NCI-H2196 (cell line): ENCODE results near the gene SPEN.
"Not testable (repeated sequence)": the region's sequence is repeated elsewhere in the genome, so short reads cannot be mapped to it uniquely, and the experiment has no call there.

Source experiments
- DNase-seq: peaks from one replicate; lab custom pipeline; 2025; ENCODE audit not compliant: unreplicated experiment; lab: John Stamatoyannopoulos, UW

The SPEN gene

GRCh38 chr1:15847100-15847892 lies at the start of gene SPEN:
Gene SPEN (plus strand): TSS chr1:15847707. CDS start chr1:15848068, 361 bp downstream.
- DNase-seq: peak; percentile 100

DNA sequence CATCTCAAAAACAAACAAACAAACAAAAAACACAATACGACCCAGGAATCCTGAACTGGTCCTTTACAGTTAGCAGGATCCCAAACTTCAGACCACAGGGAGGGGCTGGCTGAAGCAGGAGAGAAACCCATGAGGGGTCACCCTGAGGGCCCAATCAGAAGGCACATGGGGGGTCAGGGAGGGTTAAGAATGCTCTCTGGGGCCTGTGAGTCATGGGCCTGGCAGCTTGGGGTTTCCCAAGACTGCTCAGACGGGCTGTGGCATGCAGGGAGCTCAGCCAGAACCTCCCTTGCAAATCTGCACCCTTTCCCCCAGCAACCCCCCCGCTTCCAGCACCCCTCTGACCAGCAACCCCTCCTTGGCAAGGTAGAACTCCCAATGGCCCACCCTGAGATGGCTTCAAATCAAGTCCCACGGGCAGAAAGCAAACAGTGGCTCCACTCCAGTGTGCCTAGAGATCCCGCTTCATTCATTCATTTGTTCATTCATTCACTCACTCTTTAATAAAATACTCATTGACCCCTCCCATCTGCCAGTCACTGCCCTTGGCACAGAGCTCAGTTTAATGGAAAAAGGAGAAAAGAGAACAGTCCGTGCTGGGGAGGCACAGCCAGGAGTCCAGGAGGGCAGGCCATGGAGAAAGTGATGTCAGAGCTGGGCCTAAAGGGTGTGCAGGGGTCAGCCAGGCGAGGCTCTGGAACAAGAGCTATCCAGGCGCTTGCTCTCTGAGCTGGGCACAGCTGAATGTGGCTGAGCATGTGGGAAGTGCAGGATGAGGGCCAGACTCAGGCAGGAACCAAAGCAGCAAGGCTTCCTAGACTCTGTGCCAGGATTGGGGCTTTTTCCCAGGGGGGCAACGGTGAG lies 48.3 kb upstream of the SPEN start:
- no peak for DNase-seq

- DNase-seq: peak; percentile 61
These were observed 47.3 kb upstream of the SPEN start for GRCh38 chr1:15799928-15800835.

DNA sequence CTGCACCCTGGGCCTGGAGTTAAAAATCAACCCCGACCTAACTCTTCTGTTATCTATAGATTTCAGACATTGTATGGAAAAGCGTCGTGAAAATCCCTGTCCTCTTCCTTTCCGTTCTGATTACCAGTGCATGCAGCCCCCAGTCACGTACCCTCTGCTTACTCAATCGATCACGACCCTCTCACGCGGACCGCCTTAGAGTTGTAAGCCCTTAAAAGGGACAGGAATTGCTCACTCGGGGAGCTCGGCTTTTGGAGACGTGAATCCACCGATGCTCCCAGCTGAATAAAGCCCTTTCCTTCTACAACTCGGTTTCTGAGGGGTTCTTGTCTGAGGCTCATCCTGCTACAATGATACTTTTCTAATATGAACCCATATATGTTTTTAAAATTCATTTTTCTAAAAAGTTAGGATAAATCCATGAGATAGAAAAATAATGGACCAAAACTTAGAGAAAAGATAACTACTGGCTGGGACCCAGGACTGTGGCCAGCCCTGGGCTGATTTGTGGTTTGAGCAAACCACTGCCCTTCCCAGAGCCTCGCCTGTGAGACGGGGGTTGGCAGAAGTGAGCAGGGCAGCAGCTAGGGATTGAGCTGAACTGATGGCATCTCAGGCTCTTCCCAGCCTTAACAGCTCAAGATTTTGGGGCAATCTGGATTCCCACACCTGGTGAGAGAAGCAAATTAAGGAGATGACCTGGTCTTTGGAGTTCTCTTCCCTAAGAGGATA lies 45.1 kb upstream of the SPEN start:
- no peak for DNase-seq

- peak; percentile 29 for DNase-seq
These were observed 44.1 kb upstream of the SPEN start for GRCh38 chr1:15803380-15803779.

DNA sequence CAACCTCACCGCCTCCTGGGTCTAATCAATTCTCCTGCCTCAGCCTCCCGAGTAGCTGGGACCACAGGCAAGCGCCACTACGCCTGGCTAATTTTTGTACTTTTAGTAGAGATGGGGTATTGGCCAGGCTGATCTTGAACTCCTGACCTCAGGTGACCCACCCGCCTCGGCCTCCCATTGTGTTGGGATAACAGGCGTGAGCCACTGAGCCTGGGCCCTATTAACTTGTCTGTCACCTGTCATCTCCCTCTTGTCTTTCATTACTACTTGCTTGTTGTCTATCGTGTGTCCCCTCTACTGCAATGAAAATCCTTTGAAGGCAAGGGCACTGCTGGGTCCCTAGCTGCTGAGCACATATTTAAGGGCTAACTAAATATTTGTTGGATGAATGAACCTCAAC lies 43.4 kb upstream of the SPEN start:
- no peak for DNase-seq

GRCh38 chr1:15807121-15807520 lies 40.4 kb upstream of the SPEN start:
- DNase-seq: no peak

- not testable (repeated sequence) for DNase-seq
These were observed 40.0 kb upstream of the SPEN start, which contains the start of gene UQCRHL for GRCh38 chr1:15807549-15807948. Gene UQCRHL (minus strand): TSS chr1:15807649. CDS start chr1:15807649, 0 bp downstream.

GRCh38 chr1:15808955-15809354 lies 38.6 kb upstream of the SPEN start:
- no peak for DNase-seq

DNA sequence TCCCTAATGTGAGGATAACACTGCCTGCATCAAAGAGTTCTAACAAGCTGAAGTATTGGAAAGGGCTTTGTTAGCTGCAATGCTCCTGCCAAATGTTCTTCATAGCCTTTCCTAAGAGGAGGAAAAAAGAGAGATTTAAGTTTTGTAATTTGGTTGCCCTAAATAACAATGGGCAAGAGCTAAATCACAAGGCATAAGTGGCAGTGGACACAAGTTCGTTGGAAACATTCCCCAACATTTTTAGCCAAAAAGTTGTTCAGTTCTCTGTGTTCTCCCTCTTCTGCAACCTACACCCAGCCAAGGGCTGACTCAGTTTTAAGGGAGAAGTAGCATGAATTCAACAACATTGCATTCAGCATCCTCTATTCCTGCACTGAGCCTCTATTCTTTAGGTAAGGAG lies 37.4 kb upstream of the SPEN start:
- DNase-seq: no peak

DNA sequence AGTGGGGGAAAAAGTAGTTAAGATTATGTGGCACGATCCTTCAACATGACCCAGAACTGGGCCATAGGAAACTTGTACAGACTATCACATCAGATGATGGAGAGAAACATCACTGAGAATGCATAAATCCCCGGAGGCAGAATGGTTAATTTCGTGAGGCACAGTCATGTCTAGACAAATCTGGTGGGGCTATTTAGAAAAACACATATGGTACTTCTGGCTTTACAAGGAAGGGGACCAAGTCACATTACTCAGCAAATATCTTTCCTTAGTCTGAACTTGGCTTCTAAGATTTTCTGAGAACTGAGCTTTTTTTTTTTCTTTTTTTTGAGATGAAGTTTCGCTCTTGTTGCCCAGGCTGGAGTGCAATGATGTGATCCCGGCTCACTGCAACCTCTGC lies 30.8 kb upstream of the SPEN start:
- no peak for DNase-seq

DNA sequence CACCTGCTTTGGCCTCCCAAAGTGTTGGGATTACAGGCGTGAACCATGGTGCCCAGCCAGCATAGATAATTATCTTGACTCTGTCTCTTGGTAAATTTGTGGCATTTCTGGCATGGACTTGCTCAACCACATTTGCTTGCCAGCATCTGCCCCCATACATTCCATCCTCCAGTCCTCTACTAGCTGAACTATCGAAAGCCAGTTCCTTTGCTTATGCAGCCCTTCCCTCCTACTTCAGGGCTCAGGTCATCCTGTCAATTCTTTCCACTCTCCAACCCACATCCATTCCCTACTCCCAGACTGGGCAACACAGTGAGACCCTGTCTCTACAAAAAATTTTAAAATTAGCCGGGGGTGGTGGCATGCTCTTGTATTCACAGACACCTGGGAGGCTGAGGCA lies 27.0 kb upstream of the SPEN start:
- no peak for DNase-seq

DNA sequence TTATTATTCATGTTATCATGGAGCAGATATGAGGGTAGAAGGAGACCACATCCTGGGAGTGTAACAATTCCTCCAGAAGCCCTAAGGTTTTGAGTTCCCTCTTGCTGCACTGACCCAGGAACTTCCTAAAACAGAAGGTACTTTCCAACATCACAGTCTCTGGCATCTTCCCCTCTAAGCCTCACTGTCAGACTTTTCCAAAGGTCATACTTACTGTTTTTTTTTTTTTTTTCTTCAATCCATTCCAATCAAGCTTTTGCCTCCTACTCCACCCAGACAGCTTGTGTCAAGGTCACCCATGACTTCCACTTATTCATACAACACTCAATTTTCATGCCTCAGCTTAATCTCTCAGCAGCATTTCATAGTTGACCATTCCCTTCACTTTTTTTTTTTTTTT lies 21.7 kb upstream of the SPEN start:
- no peak for DNase-seq

GRCh38 chr1:15826810-15827507 lies 20.5 kb upstream of the SPEN start:
- DNase-seq: no peak

DNA sequence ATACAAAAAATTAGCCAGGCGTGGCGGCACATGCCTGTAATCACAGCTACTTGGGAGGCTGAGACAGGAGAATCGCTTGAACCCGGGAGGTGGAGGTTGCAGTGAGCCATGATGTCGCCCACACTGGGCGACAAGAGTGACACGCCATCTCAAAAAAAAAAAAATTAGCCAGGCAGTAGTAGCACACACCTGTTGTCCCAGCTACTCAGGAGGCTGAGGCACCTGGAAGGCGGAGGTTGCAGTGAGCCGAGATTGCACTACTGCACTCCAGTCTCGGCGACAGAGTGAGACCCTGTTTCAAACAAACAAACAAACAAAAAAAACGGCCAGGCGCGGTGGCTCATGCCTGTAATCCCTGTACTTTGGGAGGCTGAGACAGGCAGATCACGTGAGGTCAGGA lies 19.9 kb upstream of the SPEN start:
- not testable (repeated sequence) for DNase-seq

GRCh38 chr1:15828931-15829330 lies 18.6 kb upstream of the SPEN start:
- not testable (repeated sequence) for DNase-seq

DNA sequence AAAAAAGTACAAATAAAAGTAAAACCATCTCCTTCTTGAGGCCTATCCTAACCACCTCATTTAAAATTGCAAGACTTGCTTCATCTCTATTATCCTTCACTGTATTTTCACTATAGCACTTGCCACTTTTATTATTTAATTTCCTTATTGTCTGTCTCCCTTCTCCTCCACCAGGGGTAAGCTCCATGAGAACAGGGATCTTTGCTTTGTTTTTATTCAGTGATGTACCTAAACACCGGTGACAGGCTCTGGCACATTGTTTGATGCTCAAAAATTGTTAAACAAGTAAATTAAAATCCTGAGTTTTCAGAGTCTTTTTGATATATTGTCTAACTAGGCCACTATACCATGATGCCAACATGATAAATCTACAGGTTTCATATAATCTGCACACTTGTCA lies 17.2 kb upstream of the SPEN start:
- no peak for DNase-seq

GRCh38 chr1:15833069-15833679 lies 14.3 kb upstream of the SPEN start:
- DNase-seq: peak; percentile 80

DNA sequence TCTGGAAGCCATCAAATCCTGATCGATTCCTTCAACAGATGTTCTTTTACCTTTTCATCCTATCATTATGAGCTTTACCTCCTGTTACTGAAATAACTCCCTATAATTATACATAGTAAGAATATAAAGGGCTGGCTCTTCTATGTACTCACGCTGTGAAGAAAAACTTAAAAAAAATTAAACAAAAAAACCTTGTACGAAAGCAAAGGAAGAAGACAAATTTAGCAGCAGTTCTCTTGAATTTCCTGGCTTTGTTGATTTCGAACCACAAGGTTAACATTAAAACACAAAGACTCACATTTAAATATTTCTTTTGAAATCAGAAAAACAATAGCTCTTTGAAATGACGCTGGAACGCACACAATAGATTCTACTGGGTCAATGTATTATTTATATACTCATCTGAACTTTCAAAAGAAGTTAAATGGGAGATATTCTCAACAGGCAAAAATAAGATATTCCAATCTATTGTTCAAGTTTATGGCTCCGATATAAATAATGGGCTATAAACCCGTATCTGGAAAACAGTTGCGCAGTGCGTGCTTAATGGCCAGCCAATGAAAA lies 13.6 kb upstream of the SPEN start:
- DNase-seq: no peak
